ENCODE measurements around the gene UBE2G2.

GRCh38 chr21:44815852-44816628 is 14.4 kb upstream of the UBE2G2 start:
- TF ChIP-seq TAF1 (conservative IDR thresholded peaks at IDR 0.05), result no peak
- TF ChIP-seq CTCF (IDR thresholded peaks at IDR 0.05; ENCODE audit: low read depth, low read length, missing input control), result no peak
- no peak for TF ChIP-seq ATF3 (IDR thresholded peaks at IDR 0.05)
